DND-41 (cell line): Measurements from ENCODE around the gene TIMM10B.

Source experiments
- CTCF ChIP-seq: IDR thresholded peaks from 2 replicates; pipeline ENCODE4 v1.5.1; 2012; ENCODE audit warnings: borderline replicate concordance, low read length, moderate library complexity, mild to moderate bottlenecking; ENCODE audit not compliant: poor library complexity, severe bottlenecking; ENCODE audit errors: extremely low read depth
- EZH2 ChIP-seq: IDR thresholded peaks from 3 replicates; pipeline ENCODE4 v1.6.1; 2012; ENCODE audit warnings: borderline replicate concordance, low read depth, mild to moderate bottlenecking, moderate library complexity, low read length, inconsistent platforms; ENCODE audit not compliant: severe bottlenecking

- TF ChIP-seq CTCF, result no peak
- no peak for TF ChIP-seq EZH2
These were observed 8.0 kb downstream of the TIMM10B start for GRCh38 chr11:6489306-6489705.
